HepG2 (cell line): Measurements from ENCODE around the gene TMEM184C. TPM values are rescaled to one million over a fixed set of nuclear protein-coding genes. Genes with fewer than 3 reads are reported as not detected.

Source experiments
- ATAC-seq: fragments of 200-7000 bp; cut with Tn5 transposase; 3 replicates; pipeline ENCODE4 v1.9.1; 2020; ENCODE audit warnings: mild to moderate bottlenecking, moderate library complexity
- BruUV-seq: library from RNA; stranded (reverse); fragments of 400-500 nt; replicated peaks from 2 replicates; lab custom pipeline; 2021; lab: Mats Ljungman, UMichigan
- CTCF ChIA-PET: fragments of 300-600 bp; formaldehyde crosslinking; extraction: SDS; loops from one replicate; lab custom pipeline; 2021; ENCODE audit warnings: low total read pairs, inconsistent platforms, low intra/inter-chr PET ratio; lab: Yijun Ruan, JAX
- POLR2A ChIA-PET: fragments of 350-600 bp; sonication (Branson Sonifier 250); formaldehyde crosslinking; loops from one replicate; lab custom pipeline; 2020; ENCODE audit warnings: antibody characterized with exemption, inconsistent platforms; lab: Yijun Ruan, JAX
- DNase-seq: peaks from one replicate; pipeline ENCODE4 v3.0.0-alpha.2; 2015; ENCODE audit warnings: low spot score
- FAIRE-seq: peaks from 3 replicates; lab custom pipeline; 2011; peaks lifted over from hg19 to GRCh38; lab: Jason Lieb, UNC
- H2AFZ ChIP-seq: one replicate; pipeline ENCODE4 v1.6.1; 2011; ENCODE audit warnings: low read length, inconsistent platforms
- H3K27ac ChIP-seq: fragments of 300-600 bp; 3 replicates; pipeline ENCODE4 v1.8.0; 2011; ENCODE audit warnings: mixed run types, mild to moderate bottlenecking, mixed read lengths, low read length, inconsistent platforms; ENCODE audit not compliant: insufficient read depth; ENCODE audit errors: extremely low read length
- H3K27me3 ChIP-seq, 2 experiments: fragments of 200-600 bp in 1 of 2; 2 replicates in 1 of 2; 3 replicates in 1 of 2; pipeline versions ENCODE4 v1.6.0 to v1.8.0; 2011; ENCODE audit warnings: low read length in 2 of 2, mild to moderate bottlenecking in 2 of 2, moderate library complexity in 2 of 2, inconsistent platforms in 1 of 2; ENCODE audit not compliant: insufficient read depth in 2 of 2, control insufficient read depth in 1 of 2
- H3K36me3 ChIP-seq, 2 experiments: fragments of 200-600 bp in 1 of 2; replicated peaks in 1 of 2; 2 replicates in 1 of 2; 3 replicates in 1 of 2; pipeline versions ENCODE4 v1.5.1 to v1.8.0; 2011; ENCODE audit warnings: low read length in 2 of 2, inconsistent platforms in 1 of 2; ENCODE audit not compliant: insufficient read depth in 2 of 2, control insufficient read depth in 1 of 2
- H3K4me1 ChIP-seq: 2 replicates; pipeline ENCODE4 v1.5.1; 2012; ENCODE audit warnings: low read length, inconsistent platforms; ENCODE audit not compliant: insufficient read depth
- H3K4me2 ChIP-seq: 2 replicates; pipeline ENCODE4 v1.6.0; 2011; ENCODE audit warnings: low read depth, low read length, inconsistent platforms
- H3K4me3 ChIP-seq, 3 experiments: fragments of 200-600 bp in 1 of 3; sonication (generic), shearing (Covaris generic) in 1 of 3; replicated peaks in 1 of 3; 2 replicates each; pipeline ENCODE4 v1.5.1; 2011 to 2016; ENCODE audit warnings: low read length in 3 of 3, inconsistent platforms in 2 of 3, low read depth in 2 of 3, mild to moderate bottlenecking in 2 of 3, control low read depth in 1 of 3, mixed read lengths in 1 of 3; ENCODE audit not compliant: insufficient read depth in 1 of 3
- H3K79me2 ChIP-seq: one replicate; pipeline ENCODE4 v1.6.1; 2011; ENCODE audit warnings: low read length, inconsistent platforms; ENCODE audit not compliant: insufficient read depth
- H3K9ac ChIP-seq: 2 replicates; pipeline ENCODE4 v1.6.0; 2011; ENCODE audit warnings: mild to moderate bottlenecking, low read depth, low read length, inconsistent platforms; ENCODE audit not compliant: insufficient read depth
- H3K9me3 ChIP-seq: 2 replicates; pipeline ENCODE4 v1.5.1; 2012; ENCODE audit warnings: mild to moderate bottlenecking, low read length
- H4K20me1 ChIP-seq: 2 replicates; pipeline ENCODE4 v1.6.0; 2011; ENCODE audit warnings: inconsistent platforms, mild to moderate bottlenecking, low read length, moderate library complexity; ENCODE audit not compliant: insufficient read depth
- AGO2 ChIP-seq: fragments of 200-400 bp; formaldehyde crosslinking; optimal IDR thresholded peaks from 2 replicates; pipeline ENCODE3; 2017; ENCODE audit warnings: mild to moderate bottlenecking, low read depth, low read length, moderate library complexity
- CBX1 ChIP-seq: IDR thresholded peaks from one replicate; pipeline ENCODE4 v1.6.1; 2016; ENCODE audit warnings: antibody characterized with exemption, low read depth
- CC2D1A ChIP-seq: sonication (generic); formaldehyde crosslinking; IDR thresholded peaks from 2 replicates; pipeline ENCODE4 v1.8.1; 2023; ENCODE audit warnings: mild to moderate bottlenecking, missing genetic modification reagents
- EEA1 ChIP-seq: sonication (generic); formaldehyde crosslinking; IDR thresholded peaks from 2 replicates; pipeline ENCODE4 v1.5.1; 2020; ENCODE audit warnings: mild to moderate bottlenecking, missing genetic modification reagents, borderline replicate concordance
- HNRNPLL ChIP-seq: fragments of 200-400 bp; formaldehyde crosslinking; IDR thresholded peaks from 2 replicates; pipeline ENCODE4 v1.6.1; 2017; ENCODE audit warnings: mild to moderate bottlenecking, low read depth, low read length; ENCODE audit not compliant: poor library complexity, severe bottlenecking
- SALL2 ChIP-seq: sonication (generic); formaldehyde crosslinking; IDR thresholded peaks from 2 replicates; pipeline ENCODE4 v1.8.1; 2023; ENCODE audit warnings: mild to moderate bottlenecking, missing genetic modification reagents, inconsistent platforms
- STAT5B ChIP-seq: sonication (generic); formaldehyde crosslinking; IDR thresholded peaks from 2 replicates; pipeline ENCODE4 v1.4.0; 2020; ENCODE audit warnings: missing genetic modification reagents
- YY1 ChIP-seq: IDR thresholded peaks from 2 replicates; pipeline ENCODE4 v1.6.1; 2011; ENCODE audit warnings: low read length, low read depth, moderate library complexity, mild to moderate bottlenecking; ENCODE audit not compliant: insufficient read depth, insufficient replicate concordance
- ZBTB21 ChIP-seq: sonication (generic); formaldehyde crosslinking; IDR thresholded peaks from 2 replicates; pipeline ENCODE4 v1.4.0; 2020; ENCODE audit warnings: missing genetic modification reagents
- ZMYM4 ChIP-seq: sonication (generic); formaldehyde crosslinking; IDR thresholded peaks from 2 replicates; pipeline ENCODE4 v1.8.1; 2023; ENCODE audit warnings: mild to moderate bottlenecking, missing genetic modification reagents
- ZNF432 ChIP-seq: sonication (generic); formaldehyde crosslinking; IDR thresholded peaks from 2 replicates; pipeline ENCODE4 v1.5.0; 2020; ENCODE audit warnings: missing genetic modification reagents, mild to moderate bottlenecking, borderline replicate concordance
- ZNF441 ChIP-seq: sonication (generic); formaldehyde crosslinking; IDR thresholded peaks from 2 replicates; pipeline ENCODE4 v1.7.0; 2021; ENCODE audit warnings: missing genetic modification reagents, borderline replicate concordance
- ZNF724P ChIP-seq: sonication (generic); formaldehyde crosslinking; IDR thresholded peaks from 2 replicates; pipeline ENCODE4 v1.8.0; 2022; ENCODE audit warnings: missing genetic modification reagents, borderline replicate concordance
- ZSCAN12 ChIP-seq: sonication (generic); formaldehyde crosslinking; IDR thresholded peaks from 2 replicates; pipeline ENCODE4 v1.9.0; 2021; ENCODE audit warnings: mild to moderate bottlenecking, missing genetic modification reagents
- WGBS: methylation state at CpG from one replicate; pipeline ENCODE4 v1.1.6; 2017; ENCODE audit warnings: low lambda C conversion rate; 5-methylcytosine and 5-hydroxymethylcytosine counted together
- in situ Hi-C: cut with HindIII; loops from 2 replicates; pipeline ENCODE4 v1.10.0; 2017; ENCODE audit warnings: low pct_unique_long_range_greater_than_20kb; ENCODE audit not compliant: extremely low pct_ligation_motif_present
- intact Hi-C: fragments of 100-400 bp; cut with micrococcal nuclease; formaldehyde crosslinking; loops from one replicate; pipeline ENCODE4 v1.10.0; 2022; ENCODE audit not compliant: unreplicated experiment
- polyA plus RNA-seq, 8 experiments: library from polyadenylated mRNA; depleted of rRNA in 3 of 8; stranded (reverse) in 7 of 8; unstranded in 1 of 8; fragments of >200 nt; fragmentation: Illumina TruSeq in 4 of 8; extraction: Trizol in 4 of 8; gene quantifications; 2 replicates each; pipeline versions ENCODE4 v1.2.1 to v1.2.3, GENCODE V29; 2011 to 2016; ENCODE audit warnings: low read depth in 4 of 8, missing spikeins in 1 of 8, mixed read lengths in 1 of 8; ENCODE audit not compliant: insufficient read depth in 1 of 8
- total RNA-seq, 5 experiments: library from RNA; depleted of rRNA; stranded (reverse); fragments of >200 nt; fragmentation: Illumina TruSeq; extraction: Trizol; gene quantifications; 2 replicates each; pipeline ENCODE4 v1.2.3, GENCODE V29; 2016; ENCODE audit warnings: low read depth in 1 of 5
- TF ChIP-seq, protein P1 (sequence below): sonication (generic); formaldehyde crosslinking; IDR thresholded peaks from 2 replicates; pipeline ENCODE4 v1.8.1; 2023; ENCODE audit warnings: mild to moderate bottlenecking, moderate library complexity, missing genetic modification reagents
- TF ChIP-seq, protein P2 (sequence below): conservative IDR thresholded peaks from 2 replicates; pipeline ENCODE4 v1.6.1; 2018; ENCODE audit warnings: missing genetic modification reagents

The TMEM184C gene
- total and polyA plus RNA-seq, 2 of the 13 experiments (the other 11 are each of a cell fraction or from before 2014, with no cell fraction given): 13.9 to 26.1 TPM

DNA sequence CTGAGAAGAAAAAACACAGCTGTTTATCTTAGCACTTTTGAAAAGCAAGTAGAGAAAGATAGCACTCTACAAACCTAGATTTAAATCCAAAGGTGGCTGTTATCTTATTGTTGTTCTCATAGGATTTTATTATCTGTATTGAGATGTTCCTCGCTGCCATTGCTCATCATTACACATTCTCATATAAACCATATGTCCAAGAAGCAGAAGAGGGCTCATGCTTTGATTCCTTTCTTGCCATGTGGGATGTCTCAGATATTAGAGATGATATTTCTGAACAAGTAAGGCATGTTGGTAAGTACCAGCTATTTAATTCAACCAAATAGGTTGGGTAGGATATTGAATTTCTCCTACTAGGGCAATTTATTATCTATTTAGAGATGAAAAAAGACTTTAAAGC, 16.4 kb downstream of the TMEM184C start:
- intact Hi-C loops (no loop called here), in situ Hi-C loops (no loop called here)
- H3K27me3 ChIP-seq: no peaks in the 10 kb centered on the region
- H3K9ac ChIP-seq: no peak overlapping the region
- ChIA-PET POLR2A (no interaction called here), CTCF (no interaction called here)
- no peak overlapping the region for H3K4me2 ChIP-seq
- no peaks in the 10 kb centered on the region for H3K9me3 ChIP-seq
- no TSS peak for BruUV-seq
- peaks cover 0 to 47% of the 10 kb centered on the region in 2 experiments; a peak in 3 of 5 replicates for H3K36me3 ChIP-seq
- no peak overlapping the region for H2AFZ ChIP-seq
- ATAC-seq: no peak
- DNase-seq: no peak
- no peaks in the 10 kb centered on the region for H4K20me1 ChIP-seq
- TF ChIP-seq ZMYM4 (CRISPR knock-in tag) (no peak), CC2D1A (CRISPR knock-in tag) (no peak), AGO2 (no peak), YY1 (no peak), STAT5B (CRISPR knock-in tag) (no peak), CBX1 (no peak), ZSCAN12 (CRISPR knock-in tag) (no peak), ZBTB21 (CRISPR knock-in tag) (no peak), ZNF441 (CRISPR knock-in tag) (no peak), HNRNPLL (no peak), SALL2 (no peak), EEA1 (CRISPR knock-in tag) (no peak), ZNF432 (no peak), ZNF724P (CRISPR knock-in tag) (no peak)
- TF ChIP-seq, protein P1, sequence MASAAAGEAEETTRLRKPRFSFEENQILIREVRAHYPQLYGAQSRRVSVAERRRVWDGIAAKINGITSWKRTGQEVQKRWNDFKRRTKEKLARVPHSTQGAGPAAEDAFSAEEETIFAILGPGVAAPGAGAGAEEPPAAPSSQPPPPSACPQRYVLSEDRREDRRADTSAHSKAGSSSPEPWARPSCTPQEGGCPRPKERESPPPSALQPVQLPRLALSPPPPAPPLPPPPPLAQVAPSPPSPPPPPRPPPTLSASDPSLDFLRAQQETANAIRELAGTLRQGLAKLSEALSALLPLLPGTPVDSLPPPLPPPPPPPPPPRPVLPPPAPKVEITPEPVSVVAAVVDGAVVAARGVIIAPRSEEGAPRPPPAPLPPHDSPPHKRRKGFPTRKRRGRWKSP (CRISPR knock-in tag): no peak
- TF ChIP-seq, protein P2, sequence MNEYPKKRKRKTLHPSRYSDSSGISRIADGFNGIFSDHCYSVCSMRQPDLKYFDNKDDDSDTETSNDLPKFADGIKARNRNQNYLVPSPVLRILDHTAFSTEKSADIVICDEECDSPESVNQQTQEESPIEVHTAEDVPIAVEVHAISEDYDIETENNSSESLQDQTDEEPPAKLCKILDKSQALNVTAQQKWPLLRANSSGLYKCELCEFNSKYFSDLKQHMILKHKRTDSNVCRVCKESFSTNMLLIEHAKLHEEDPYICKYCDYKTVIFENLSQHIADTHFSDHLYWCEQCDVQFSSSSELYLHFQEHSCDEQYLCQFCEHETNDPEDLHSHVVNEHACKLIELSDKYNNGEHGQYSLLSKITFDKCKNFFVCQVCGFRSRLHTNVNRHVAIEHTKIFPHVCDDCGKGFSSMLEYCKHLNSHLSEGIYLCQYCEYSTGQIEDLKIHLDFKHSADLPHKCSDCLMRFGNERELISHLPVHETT: no peak
- H3K27ac ChIP-seq: no peak overlapping the region
- no peaks in the 10 kb centered on the region for H3K4me1 ChIP-seq
- no peak for FAIRE-seq
- no peaks in the 10 kb centered on the region for H3K79me2 ChIP-seq
- 100% methylated on average over 1 of the region's 1 CpG for WGBS
- no peak overlapping the region for H3K4me3 ChIP-seq
